AG04449 (cell line): ENCODE measurements around the gene SND1.

Experiments used
- CTCF ChIA-PET: fragments of 350-600 bp; formaldehyde crosslinking; extraction: SDS; loops from one replicate; lab custom pipeline; 2021; ENCODE audit warnings: antibody characterized with exemption; lab: Yijun Ruan, JAX
- POLR2A ChIA-PET: fragments of 400-600, 350-600 bp; formaldehyde crosslinking; extraction: SDS; loops from one replicate; lab custom pipeline; 2020; ENCODE audit warnings: antibody characterized with exemption, inconsistent platforms; lab: Yijun Ruan, JAX
- DNase-seq: peaks from one replicate; pipeline ENCODE4 v3.0.0-alpha.2; 2010; ENCODE audit warnings: low read depth, low spot score
- H3K4me3 ChIP-seq: 2 replicates; pipeline ENCODE4 v1.5.1; 2011; ENCODE audit warnings: low read depth, mild to moderate bottlenecking, control low read depth, low read length
- TF ChIP-seq, protein P1 (sequence below): IDR thresholded peaks from one replicate; pipeline ENCODE4 v1.5.1; 2011; ENCODE audit warnings: mild to moderate bottlenecking, moderate library complexity, low read length, control low read depth, inconsistent platforms; ENCODE audit not compliant: insufficient read depth; ENCODE audit errors: missing control alignments

Gene SND1

DNA sequence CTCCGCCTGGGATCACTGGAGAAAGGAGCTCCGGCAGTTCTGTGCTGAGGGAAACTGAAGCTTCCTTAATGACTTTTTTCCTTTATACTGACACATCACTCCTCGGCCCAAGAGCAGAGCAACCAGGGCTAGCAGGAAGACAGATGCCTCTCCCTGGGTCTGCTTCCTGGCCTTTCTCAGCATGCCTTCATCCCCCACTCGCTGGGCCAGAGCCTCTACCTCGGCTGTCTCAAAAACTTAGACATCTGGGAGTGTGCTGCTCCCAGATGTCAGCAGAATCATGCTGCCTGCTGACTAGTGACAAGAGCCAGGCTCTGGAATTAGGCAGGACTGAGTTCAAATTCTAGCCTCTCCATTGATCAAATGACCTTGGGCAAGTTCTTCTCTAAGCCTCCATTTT, 403.6 kb downstream of the SND1 start:
- TF ChIP-seq, protein P1, sequence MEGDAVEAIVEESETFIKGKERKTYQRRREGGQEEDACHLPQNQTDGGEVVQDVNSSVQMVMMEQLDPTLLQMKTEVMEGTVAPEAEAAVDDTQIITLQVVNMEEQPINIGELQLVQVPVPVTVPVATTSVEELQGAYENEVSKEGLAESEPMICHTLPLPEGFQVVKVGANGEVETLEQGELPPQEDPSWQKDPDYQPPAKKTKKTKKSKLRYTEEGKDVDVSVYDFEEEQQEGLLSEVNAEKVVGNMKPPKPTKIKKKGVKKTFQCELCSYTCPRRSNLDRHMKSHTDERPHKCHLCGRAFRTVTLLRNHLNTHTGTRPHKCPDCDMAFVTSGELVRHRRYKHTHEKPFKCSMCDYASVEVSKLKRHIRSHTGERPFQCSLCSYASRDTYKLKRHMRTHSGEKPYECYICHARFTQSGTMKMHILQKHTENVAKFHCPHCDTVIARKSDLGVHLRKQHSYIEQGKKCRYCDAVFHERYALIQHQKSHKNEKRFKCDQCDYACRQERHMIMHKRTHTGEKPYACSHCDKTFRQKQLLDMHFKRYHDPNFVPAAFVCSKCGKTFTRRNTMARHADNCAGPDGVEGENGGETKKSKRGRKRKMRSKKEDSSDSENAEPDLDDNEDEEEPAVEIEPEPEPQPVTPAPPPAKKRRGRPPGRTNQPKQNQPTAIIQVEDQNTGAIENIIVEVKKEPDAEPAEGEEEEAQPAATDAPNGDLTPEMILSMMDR = no peak
- no peak overlapping the region for H3K4me3 ChIP-seq
- no peak for DNase-seq
- ChIA-PET CTCF (interaction anchor here (0.8 to 1.6 kb wide), 4 partner anchors 10 to 347 kb away, joined by 3 to 5 read pairs (median 4); no protein-coding TSS in a partner anchor), POLR2A (no interaction called here)

DNA sequence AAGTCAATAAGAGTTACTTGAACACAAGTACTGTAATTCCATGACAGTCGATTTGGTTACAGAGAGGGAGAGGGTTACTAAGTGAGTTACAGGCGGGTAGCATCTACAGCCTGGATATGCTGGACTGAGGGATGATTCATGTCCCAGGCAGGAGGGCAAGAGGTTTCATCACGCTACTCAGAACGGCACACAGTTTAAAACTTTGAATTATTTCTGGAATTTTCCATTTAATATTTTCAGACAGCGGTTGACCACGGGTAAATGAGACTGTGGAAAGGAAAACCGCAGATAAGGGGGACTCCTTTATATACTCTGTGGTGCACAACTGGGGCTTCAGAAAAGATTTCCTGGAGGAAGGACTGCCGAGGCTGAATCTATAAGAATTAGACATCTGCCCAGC, 404.9 kb downstream of the SND1 start:
- H3K4me3 ChIP-seq = no peak overlapping the region
- peak; percentile 65 for DNase-seq
- TF ChIP-seq, protein P1 = no peak
- ChIA-PET CTCF (interaction anchor here (1.0 to 1.6 kb wide), 4 partner anchors 13 to 349 kb away, joined by 4 to 8 read pairs (median 4); no protein-coding TSS in a partner anchor), POLR2A (no interaction called here)

DNA sequence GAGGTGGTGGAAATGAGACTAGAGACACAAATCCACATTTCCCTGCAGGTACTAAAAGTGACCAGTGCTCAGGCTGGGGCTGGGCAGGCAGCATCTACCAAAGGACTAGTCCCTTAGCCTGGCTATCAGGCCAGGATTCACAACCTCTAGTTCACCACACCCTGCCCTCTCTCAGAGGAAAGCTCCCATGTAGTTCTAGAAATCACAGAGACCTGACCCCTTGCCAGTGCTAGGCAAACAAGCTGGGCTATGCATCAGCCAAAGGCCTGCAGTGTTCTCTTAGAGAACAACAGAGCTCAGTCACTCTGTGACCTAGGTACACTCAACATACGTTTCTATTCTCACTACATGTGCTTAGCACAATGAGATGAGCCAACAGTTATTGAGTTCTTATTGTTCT, 405.9 kb downstream of the SND1 start:
- ChIA-PET CTCF (interaction anchor here (0.8 to 1.6 kb wide), 6 partner anchors 15 to 349 kb away, joined by 3 to 8 read pairs (median 3); no protein-coding TSS in a partner anchor), POLR2A (no interaction called here)
- TF ChIP-seq, protein P1 = no peak
- no peak for DNase-seq
- H3K4me3 ChIP-seq = no peak overlapping the region

DNA sequence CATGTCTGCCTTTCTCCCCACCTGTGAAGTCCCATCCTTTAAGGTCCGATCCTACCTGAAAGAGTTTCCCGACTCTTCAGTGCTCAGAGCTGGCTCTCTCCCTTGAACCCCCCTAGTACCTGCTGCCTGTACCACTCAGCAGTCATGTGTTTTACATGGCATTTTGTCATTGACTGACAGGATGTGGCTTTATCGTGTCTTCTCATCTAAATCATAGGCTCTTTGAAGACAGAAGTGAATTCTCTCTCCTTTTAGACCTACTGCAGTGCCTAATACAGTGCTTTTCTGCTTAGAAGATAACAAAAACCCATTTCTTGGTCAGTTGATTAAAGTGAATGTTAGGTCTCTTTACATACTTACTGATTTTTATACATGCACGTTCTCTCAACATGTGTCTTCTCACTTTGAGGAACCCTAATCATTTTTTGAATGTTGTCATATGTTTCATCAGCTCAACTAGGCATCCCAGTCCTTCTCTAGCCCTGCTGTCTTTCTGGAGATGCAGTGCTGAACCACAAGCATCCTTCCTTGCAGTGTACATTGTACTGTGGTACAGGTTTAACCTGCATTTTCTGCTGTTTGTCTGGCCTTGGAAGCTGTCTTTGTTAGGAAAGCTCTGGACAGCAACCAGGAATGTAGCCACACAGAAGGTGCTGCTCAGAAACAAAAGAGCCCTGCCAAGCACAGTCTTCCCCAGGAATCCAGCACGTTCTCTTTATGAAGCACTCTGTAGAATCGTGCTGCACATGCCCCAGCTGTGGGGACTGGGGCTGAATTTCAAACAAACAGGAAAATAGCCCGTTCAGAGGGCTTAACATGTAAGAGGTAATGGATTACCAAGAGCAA, 407.4 kb downstream of the SND1 start:
- CTCF ChIA-PET = interaction anchor here (1.0 to 2.2 kb wide), 5 partner anchors 9 to 150 kb away, joined by 3 to 5 read pairs (median 3); no protein-coding TSS in a partner anchor
- POLR2A ChIA-PET = no interaction called here
- H3K4me3 ChIP-seq = no peak overlapping the region
- no peak for DNase-seq
- TF ChIP-seq, protein P1 = no peak

DNA sequence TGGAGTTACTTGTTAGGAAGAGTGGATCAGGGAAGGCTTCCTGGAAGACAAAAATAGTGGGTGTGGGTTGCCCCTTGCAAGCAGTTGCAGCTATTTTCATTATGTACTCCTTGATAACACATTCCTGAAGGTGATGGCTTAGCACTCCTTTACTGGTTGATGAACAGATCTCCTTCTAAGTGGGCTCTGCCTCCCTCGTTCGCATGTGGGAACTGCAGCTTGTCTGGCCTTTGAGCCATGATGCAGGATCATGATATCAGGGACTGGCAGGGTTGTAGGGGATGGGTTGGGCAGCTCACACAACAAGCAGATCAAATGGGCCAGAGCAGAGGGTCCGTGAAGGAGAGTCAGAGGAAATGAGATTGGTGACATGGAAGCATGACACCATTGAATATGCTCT, 408.0 kb downstream of the SND1 start:
- TF ChIP-seq, protein P1 = no peak
- no peak overlapping the region for H3K4me3 ChIP-seq
- ChIA-PET POLR2A (no interaction called here), CTCF (interaction anchor here (1.0 to 2.2 kb wide), 4 partner anchors 9 to 150 kb away, joined by 3 to 13 read pairs (median 4); no protein-coding TSS in a partner anchor)
- DNase-seq = no peak

DNA sequence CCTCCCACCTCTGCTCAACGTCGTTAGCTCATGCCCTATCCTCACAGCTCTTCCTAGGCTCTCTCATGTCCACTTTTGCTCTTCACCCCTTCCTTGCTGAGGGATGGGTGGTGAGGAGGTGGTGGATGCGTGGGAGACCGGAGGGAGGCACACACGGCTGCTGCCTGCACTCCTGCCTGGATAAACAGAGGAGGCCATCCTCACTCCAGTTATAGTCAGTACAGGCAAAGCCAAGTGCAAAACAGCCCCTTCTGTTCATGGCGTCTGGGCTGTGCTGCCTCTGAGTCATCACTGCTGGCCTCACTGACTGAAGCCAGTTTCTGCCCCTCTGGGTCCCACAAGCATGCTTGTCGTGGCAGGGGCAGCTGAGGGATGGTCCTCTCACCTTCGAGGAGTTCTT, 411.1 kb downstream of the SND1 start:
- TF ChIP-seq, protein P1 = no peak
- DNase-seq = no peak
- no peak overlapping the region for H3K4me3 ChIP-seq
- ChIA-PET CTCF (interaction anchor here (0.7 to 1.7 kb wide), 3 partner anchors 12 to 355 kb away, joined by 3 to 5 read pairs (median 3); no protein-coding TSS in a partner anchor), POLR2A (no interaction called here)
